Testis (tissue), 2 donors: Measurements from ENCODE around the gene GNG2.

Source experiments
- CTCF ChIP-seq, 3 experiments: fragments of 450-650 bp in 2 of 3; fragments of 200-600 bp in 1 of 3; sonication (generic) in 1 of 3; IDR thresholded peaks; one replicate each; pipeline ENCODE4 v1.5.1; 2016 to 2019; ENCODE audit warnings: antibody characterized with exemption in 3 of 3, mild to moderate bottlenecking in 2 of 3, moderate library complexity in 1 of 3
- POLR2A ChIP-seq: fragments of 450-650 bp; IDR thresholded peaks from one replicate; pipeline ENCODE4 v1.6.1; 2017; ENCODE audit warnings: antibody characterized with exemption, mild to moderate bottlenecking, moderate library complexity

GRCh38 chr14:51871846-51872245 lies 11.4 kb downstream of the GNG2 start:
- TF ChIP-seq CTCF (IDR thresholded peaks at IDR 0.05) (no peak), POLR2A (no peak)
